Measurements from ENCODE around the gene CLCN2.
A peak's percentile ranks its signal among the peaks of the same experiment; 100 is the strongest.

CLCN2 gene

GRCh38 chr3:184361532-184361931 is at the start of gene CLCN2, which contains the start of gene POLR2H:
CLCN2 (minus strand) TSS chr3:184361605; CDS start chr3:184361479, 126 bp downstream.
POLR2H (plus strand) TSS chr3:184361710; CDS start chr3:184363493, 1,783 bp downstream.
- peak; percentile 16 for DNase-seq (ENCODE audit: low spot score)

GRCh38 chr3:184409946-184410500 is 48.6 kb upstream of the CLCN2 start:
- DNase-seq (ENCODE audit: low spot score), result no peak

GRCh38 chr3:184409331-184409926 is 48.0 kb upstream of the CLCN2 start:
- no peak for DNase-seq (ENCODE audit: low spot score)

GRCh38 chr3:184405075-184406030 is 43.9 kb upstream of the CLCN2 start:
- DNase-seq (ENCODE audit: low spot score), result no peak

- DNase-seq (ENCODE audit: low spot score), result no peak
Observed at GRCh38 chr3:184399410-184399809, 38.0 kb upstream of the CLCN2 start.

- no peak for DNase-seq (ENCODE audit: low spot score)
Observed at GRCh38 chr3:184395320-184395660, 33.9 kb upstream of the CLCN2 start.

GRCh38 chr3:184391266-184391665 is 29.9 kb upstream of the CLCN2 start:
- no peak for DNase-seq (ENCODE audit: low spot score)

GRCh38 chr3:184389935-184390528 is 28.6 kb upstream of the CLCN2 start:
- no peak for DNase-seq (ENCODE audit: low spot score)

GRCh38 chr3:184389384-184389783 is 28.0 kb upstream of the CLCN2 start:
- DNase-seq (ENCODE audit: low spot score), result no peak

- no peak for DNase-seq (ENCODE audit: low spot score)
Observed at GRCh38 chr3:184388936-184389230, 27.5 kb upstream of the CLCN2 start.

- DNase-seq (ENCODE audit: low spot score), result no peak
Observed at GRCh38 chr3:184388164-184388935, 26.9 kb upstream of the CLCN2 start.

GRCh38 chr3:184387174-184387714 is 25.8 kb upstream of the CLCN2 start:
- no peak for DNase-seq (ENCODE audit: low spot score)

- no peak for DNase-seq (ENCODE audit: low spot score)
Observed at GRCh38 chr3:184386047-184386806, 24.8 kb upstream of the CLCN2 start.

- DNase-seq (ENCODE audit: low spot score), result no peak
Observed at GRCh38 chr3:184384856-184385422, 23.5 kb upstream of the CLCN2 start.

GRCh38 chr3:184384342-184384741 is 22.9 kb upstream of the CLCN2 start:
- no peak for DNase-seq (ENCODE audit: low spot score)

- DNase-seq (ENCODE audit: low spot score), result no peak
Observed at GRCh38 chr3:184383033-184383740, 21.8 kb upstream of the CLCN2 start.

GRCh38 chr3:184382326-184383032 is 21.1 kb upstream of the CLCN2 start:
- DNase-seq (ENCODE audit: low spot score), result no peak

- no peak for DNase-seq (ENCODE audit: low spot score)
Observed at GRCh38 chr3:184381261-184382224, 20.1 kb upstream of the CLCN2 start.
